K562 (cell line): Measurements from ENCODE around the gene ARHGAP4. TPM values are rescaled to one million over a fixed set of nuclear protein-coding genes. Genes with fewer than 3 reads are reported as not detected.

ENCODE experiments used
- BCL6 ChIP-seq: fragments of 250-450 bp; sonication (Bioruptor Pico); IDR thresholded peaks from 2 replicates; pipeline ENCODE4 v1.4.0; 2020
- CC2D1A ChIP-seq: fragments of 450-650 bp; IDR thresholded peaks from 2 replicates; pipeline ENCODE4 v1.6.1; 2017; ENCODE audit warnings: mild to moderate bottlenecking
- CREM ChIP-seq: IDR thresholded peaks from 2 replicates; pipeline ENCODE4 v1.6.1; 2014; ENCODE audit warnings: antibody characterized with exemption, low read depth
- CXXC5 ChIP-seq: fragments of 250-450 bp; sonication (Bioruptor Pico); IDR thresholded peaks from 2 replicates; pipeline ENCODE4 v1.8.0; 2022; ENCODE audit warnings: inconsistent platforms, mild to moderate bottlenecking, moderate library complexity
- E2F4 ChIP-seq: sonication (generic); formaldehyde crosslinking; IDR thresholded peaks from 2 replicates; pipeline ENCODE4 v1.8.0; 2022; ENCODE audit warnings: mild to moderate bottlenecking, low read depth, missing genetic modification reagents
- E2F5 ChIP-seq: sonication (generic); formaldehyde crosslinking; IDR thresholded peaks from 2 replicates; pipeline ENCODE4 v1.8.0; 2022; ENCODE audit warnings: mild to moderate bottlenecking, missing genetic modification reagents
- EWSR1 ChIP-seq: fragments of 450-650 bp; IDR thresholded peaks from 2 replicates; pipeline ENCODE4 v1.6.1; 2018; ENCODE audit warnings: borderline replicate concordance, mild to moderate bottlenecking, low read depth, moderate library complexity; ENCODE audit not compliant: partially characterized antibody
- GATAD2B ChIP-seq: fragments of 450-650 bp; IDR thresholded peaks from 2 replicates; pipeline ENCODE4 v1.6.1; 2017; ENCODE audit warnings: mild to moderate bottlenecking, borderline replicate concordance
- KLF13 ChIP-seq: fragments of 450-650 bp; IDR thresholded peaks from 2 replicates; pipeline ENCODE4 v1.6.1; 2016; ENCODE audit warnings: missing genetic modification characterization, low read depth, mild to moderate bottlenecking, missing compliant biosample characterization, moderate library complexity, borderline replicate concordance
- MLLT1 ChIP-seq, 2 experiments: fragments of 450-650 bp; IDR thresholded peaks; 2 replicates each; pipeline ENCODE4 v1.6.1; 2016
- ZFP36 ChIP-seq: fragments of 150-350 bp; IDR thresholded peaks from 2 replicates; pipeline ENCODE4 v1.6.1; 2018; ENCODE audit warnings: low read length, low read depth; ENCODE audit not compliant: partially characterized antibody
- ZNF253 ChIP-seq: fragments of 250-450 bp; sonication (Bioruptor Pico); conservative IDR thresholded peaks from 2 replicates; pipeline ENCODE4 v1.6.1; 2021; ENCODE audit warnings: mild to moderate bottlenecking
- ZNF395 ChIP-seq: fragments of 200-800 bp; sonication (Bioruptor generic); IDR thresholded peaks from 2 replicates; pipeline ENCODE4 v1.6.1; 2017; ENCODE audit warnings: missing genetic modification characterization, missing compliant biosample characterization
- polyA plus RNA-seq, 8 experiments: library from polyadenylated mRNA; depleted of rRNA in 4 of 8; stranded (reverse) in 5 of 8; unstranded in 3 of 8; fragments of >200 nt; fragmentation: Nextera tagmentation in 2 of 8; fragmentation: Illumina TruSeq in 1 of 8; extraction: Ambion mirVana in 2 of 8; extraction: Trizol in 1 of 8; gene quantifications; 2 replicates each; pipeline versions ENCODE4 v1.2.1 to v1.2.3, GENCODE V29; 2011 to 2014; ENCODE audit warnings: inconsistent platforms in 1 of 8, missing spikeins in 1 of 8
- total RNA-seq, 7 experiments: library from RNA; depleted of rRNA in 6 of 7; stranded (reverse); fragments of >200 nt in 6 of 7; fragmentation: Illumina TruSeq in 2 of 7; extraction: Trizol in 2 of 7; gene quantifications; 2 replicates each; pipeline versions ENCODE4 v1.2.1 to v1.2.3, GENCODE V29; 2011 to 2021; ENCODE audit warnings: low replicate concordance in 1 of 7
- TF ChIP-seq, protein P1 (sequence below): fragments of 450-650 bp; conservative IDR thresholded peaks from 2 replicates; pipeline ENCODE4 v1.6.1; 2016; ENCODE audit warnings: missing genetic modification characterization, low read depth, mild to moderate bottlenecking, control low read depth, missing compliant biosample characterization
- TF ChIP-seq, protein P2 (sequence below), 2 experiments: fragments of 200-800 bp in 1 of 2; sonication (Bioruptor generic) in 1 of 2; sonication (generic) in 1 of 2; formaldehyde crosslinking in 1 of 2; IDR thresholded peaks in 1 of 2; conservative IDR thresholded peaks in 1 of 2; 2 replicates each; pipeline versions ENCODE4 v1.5.0 to v1.6.1; 2016 to 2020; ENCODE audit warnings: missing compliant biosample characterization in 1 of 2, missing genetic modification characterization in 1 of 2, missing genetic modification reagents in 1 of 2
- TF ChIP-seq, protein P3 (sequence below): sonication (generic); formaldehyde crosslinking; IDR thresholded peaks from 2 replicates; pipeline ENCODE4 v1.8.0; 2022; ENCODE audit warnings: mild to moderate bottlenecking, missing genetic modification reagents

ARHGAP4 gene
- total and polyA plus RNA-seq, 9 of the 15 experiments (the other 6 are each of a cell fraction or from before 2014, with no cell fraction given) = 0.30 to 81.8 (median 13.5) TPM

- TF ChIP-seq CXXC5 (CRISPR knock-in tag) (peak; percentile 67; the same call in 1 of the 2 replicates), E2F4 (CRISPR knock-in tag) (0 out of 2 replicates have a peak, but pooled peaks have one; percentile 40), KLF13 (tag) (no peak), EWSR1 (no peak), GATAD2B (peak; percentile 20; the same call in 1 of the 2 replicates), CC2D1A (no peak), CREM (peak; percentile 80), BCL6 (no peak), ZFP36 (peak; percentile 36), ZNF253 (no peak), MLLT1 (IDR thresholded peaks at IDR 0.05) (no peak), E2F5 (CRISPR knock-in tag) (no peak), ZNF395 (CRISPR knock-in tag) (no peak; the same call in 1 of the 2 replicates)
- TF ChIP-seq, protein P1, sequence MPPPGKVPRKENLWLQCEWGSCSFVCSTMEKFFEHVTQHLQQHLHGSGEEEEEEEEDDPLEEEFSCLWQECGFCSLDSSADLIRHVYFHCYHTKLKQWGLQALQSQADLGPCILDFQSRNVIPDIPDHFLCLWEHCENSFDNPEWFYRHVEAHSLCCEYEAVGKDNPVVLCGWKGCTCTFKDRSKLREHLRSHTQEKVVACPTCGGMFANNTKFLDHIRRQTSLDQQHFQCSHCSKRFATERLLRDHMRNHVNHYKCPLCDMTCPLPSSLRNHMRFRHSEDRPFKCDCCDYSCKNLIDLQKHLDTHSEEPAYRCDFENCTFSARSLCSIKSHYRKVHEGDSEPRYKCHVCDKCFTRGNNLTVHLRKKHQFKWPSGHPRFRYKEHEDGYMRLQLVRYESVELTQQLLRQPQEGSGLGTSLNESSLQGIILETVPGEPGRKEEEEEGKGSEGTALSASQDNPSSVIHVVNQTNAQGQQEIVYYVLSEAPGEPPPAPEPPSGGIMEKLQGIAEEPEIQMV (tag) = no peak
- TF ChIP-seq, protein P2, sequence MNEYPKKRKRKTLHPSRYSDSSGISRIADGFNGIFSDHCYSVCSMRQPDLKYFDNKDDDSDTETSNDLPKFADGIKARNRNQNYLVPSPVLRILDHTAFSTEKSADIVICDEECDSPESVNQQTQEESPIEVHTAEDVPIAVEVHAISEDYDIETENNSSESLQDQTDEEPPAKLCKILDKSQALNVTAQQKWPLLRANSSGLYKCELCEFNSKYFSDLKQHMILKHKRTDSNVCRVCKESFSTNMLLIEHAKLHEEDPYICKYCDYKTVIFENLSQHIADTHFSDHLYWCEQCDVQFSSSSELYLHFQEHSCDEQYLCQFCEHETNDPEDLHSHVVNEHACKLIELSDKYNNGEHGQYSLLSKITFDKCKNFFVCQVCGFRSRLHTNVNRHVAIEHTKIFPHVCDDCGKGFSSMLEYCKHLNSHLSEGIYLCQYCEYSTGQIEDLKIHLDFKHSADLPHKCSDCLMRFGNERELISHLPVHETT (CRISPR knock-in tag; conservative IDR thresholded peaks at IDR 0.05 in 1 of 2, IDR thresholded peaks at IDR 0.05 in 1 of 2) = peak in 1 of 2 experiments; percentile 92; a peak in 2 of 4 replicates
- TF ChIP-seq, protein P3, sequence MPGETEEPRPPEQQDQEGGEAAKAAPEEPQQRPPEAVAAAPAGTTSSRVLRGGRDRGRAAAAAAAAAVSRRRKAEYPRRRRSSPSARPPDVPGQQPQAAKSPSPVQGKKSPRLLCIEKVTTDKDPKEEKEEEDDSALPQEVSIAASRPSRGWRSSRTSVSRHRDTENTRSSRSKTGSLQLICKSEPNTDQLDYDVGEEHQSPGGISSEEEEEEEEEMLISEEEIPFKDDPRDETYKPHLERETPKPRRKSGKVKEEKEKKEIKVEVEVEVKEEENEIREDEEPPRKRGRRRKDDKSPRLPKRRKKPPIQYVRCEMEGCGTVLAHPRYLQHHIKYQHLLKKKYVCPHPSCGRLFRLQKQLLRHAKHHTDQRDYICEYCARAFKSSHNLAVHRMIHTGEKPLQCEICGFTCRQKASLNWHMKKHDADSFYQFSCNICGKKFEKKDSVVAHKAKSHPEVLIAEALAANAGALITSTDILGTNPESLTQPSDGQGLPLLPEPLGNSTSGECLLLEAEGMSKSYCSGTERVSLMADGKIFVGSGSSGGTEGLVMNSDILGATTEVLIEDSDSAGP (CRISPR knock-in tag) = no peak
Measured at GRCh38 chrX:153972368-153973126, 46.5 kb upstream of the ARHGAP4 start, which contains the start of gene TMEM187 (continued).
